Left renal cortex interstitium (tissue), 4 donors: ENCODE results near the gene NME4. TPM values are rescaled to one million over a fixed set of nuclear protein-coding genes. Genes with fewer than 3 reads are reported as not detected.
"Not testable (repeated sequence)": the region's sequence is repeated elsewhere in the genome, so short reads cannot be mapped to it uniquely, and the experiment has no call there.

Experiments used
- DNase-seq, 4 donors: peaks; one replicate each; pipeline ENCODE4 v3.0.0-alpha.2; 2013; ENCODE audit warnings: low read depth in 4 of 4, low spot score in 2 of 4, missing footprints in 1 of 4
- polyA plus RNA-seq, 4 donors: library from polyadenylated mRNA; unstranded; fragments of 120-200 nt; gene quantifications; one replicate each; pipeline ENCODE4 v1.2.1, GENCODE V29; 2013; ENCODE audit not compliant: insufficient read length in 4 of 4

NME4 gene
- polyA plus RNA-seq: 100 to 1,000 TPM; 102 to 159 (median 136) TPM

GRCh38 chr16:397135-397661 lies at the start of gene NME4:
Gene NME4, plus strand, starts transcription at chr16:397199. Its CDS starts 24 bp downstream, at chr16:397223.
- DNase-seq: no peak

GRCh38 chr16:347203-347602 lies 49.8 kb upstream of the NME4 start:
- DNase-seq: no peak

GRCh38 chr16:348495-348894 lies 48.5 kb upstream of the NME4 start:
- DNase-seq: not testable (repeated sequence)

- no peak for DNase-seq
These were observed 47.8 kb upstream of the NME4 start for GRCh38 chr16:349211-349610.

GRCh38 chr16:350203-350602 lies 46.8 kb upstream of the NME4 start:
- no peak for DNase-seq

- DNase-seq: no peak
These were observed 45.0 kb upstream of the NME4 start for GRCh38 chr16:351804-352520.

- peak; percentile 64 to 91 (median 87) for DNase-seq
These were observed 44.2 kb upstream of the NME4 start, which contains the start of gene AXIN1 for GRCh38 chr16:352547-353403. Gene AXIN1, minus strand, starts transcription at chr16:352723. Its CDS starts 5,698 bp downstream, at chr16:347025.

- DNase-seq: no peak
These were observed 43.4 kb upstream of the NME4 start for GRCh38 chr16:353404-354290.

- no peak for DNase-seq
These were observed 42.6 kb upstream of the NME4 start for GRCh38 chr16:354291-354881.

- DNase-seq: no peak
These were observed 42.0 kb upstream of the NME4 start for GRCh38 chr16:354971-355461.

- DNase-seq: no peak
These were observed 40.3 kb upstream of the NME4 start for GRCh38 chr16:356741-357140.

- no peak for DNase-seq
These were observed 37.8 kb upstream of the NME4 start for GRCh38 chr16:359067-359763.

- DNase-seq: no peak
These were observed 36.9 kb upstream of the NME4 start for GRCh38 chr16:359871-360697.

GRCh38 chr16:360698-361336 lies 36.2 kb upstream of the NME4 start:
- no peak for DNase-seq

- DNase-seq: no peak
These were observed 35.6 kb upstream of the NME4 start for GRCh38 chr16:361341-361871.

GRCh38 chr16:361872-362701 lies 34.9 kb upstream of the NME4 start:
- DNase-seq: no peak

- not testable (repeated sequence) for DNase-seq
These were observed 34.3 kb upstream of the NME4 start for GRCh38 chr16:362702-362999.
